ENCODE data around the gene NANOS1.

The NANOS1 gene

GRCh38 chr10:118997379-118997778 lies 32.1 kb upstream of the NANOS1 start:
- H3K4me3 ChIP-seq (ENCODE audit: low read depth, low read length) = no peak overlapping the region
- no peak for TF ChIP-seq CTCF (IDR thresholded peaks at IDR 0.05; ENCODE audit: borderline replicate concordance, insufficient read depth, low read depth, low read length)

GRCh38 chr10:118998183-118998582 lies 31.3 kb upstream of the NANOS1 start:
- TF ChIP-seq CTCF (IDR thresholded peaks at IDR 0.05; ENCODE audit: borderline replicate concordance, insufficient read depth, low read depth, low read length) = no peak

DNA sequence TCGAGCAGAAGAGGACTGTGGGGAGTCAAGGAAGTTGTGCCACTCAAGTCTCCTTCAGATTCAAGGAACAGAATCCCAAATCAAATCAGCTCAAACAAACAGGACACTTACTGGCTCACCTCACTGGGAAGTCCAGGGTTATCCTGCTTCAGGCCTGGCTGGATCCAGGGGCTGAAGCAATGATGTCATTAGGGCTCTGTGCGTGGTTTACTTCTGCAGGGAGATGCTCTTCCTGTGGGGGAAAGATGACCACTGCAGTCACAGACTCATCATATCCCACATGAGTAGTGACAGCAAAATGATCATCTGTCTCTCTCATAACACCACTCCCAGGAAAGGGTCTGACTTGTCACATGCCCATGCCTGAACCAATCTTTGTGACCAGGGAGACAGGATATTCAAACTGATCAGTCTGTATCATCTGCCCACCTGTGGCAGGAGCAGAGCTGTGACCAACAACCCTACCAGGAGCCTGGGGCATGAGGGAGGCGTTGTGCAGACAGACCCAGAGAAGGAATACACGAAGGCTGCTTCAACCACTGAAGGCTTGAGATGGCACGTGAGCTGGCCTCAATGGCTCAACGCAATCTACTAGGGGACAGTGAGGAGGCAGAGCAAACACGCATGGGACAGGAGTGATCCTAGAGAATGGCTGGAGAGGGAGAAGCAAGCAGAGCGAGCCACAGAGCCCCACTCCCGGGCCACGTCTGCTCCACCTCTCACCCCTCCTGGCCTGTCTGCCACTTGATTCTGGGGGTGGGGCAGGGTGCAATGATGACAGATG lies 27.6 kb upstream of the NANOS1 start:
- H3K4me3 ChIP-seq (ENCODE audit: low read depth, low read length) = no peak overlapping the region
- TF ChIP-seq CTCF (IDR thresholded peaks at IDR 0.05; ENCODE audit: borderline replicate concordance, insufficient read depth, low read depth, low read length) = no peak

More at GRCh38 chr10:118998183-118998582, 31.3 kb upstream of the NANOS1 start:
- H3K4me3 ChIP-seq (ENCODE audit: low read depth, low read length) = no peak overlapping the region

DNA sequence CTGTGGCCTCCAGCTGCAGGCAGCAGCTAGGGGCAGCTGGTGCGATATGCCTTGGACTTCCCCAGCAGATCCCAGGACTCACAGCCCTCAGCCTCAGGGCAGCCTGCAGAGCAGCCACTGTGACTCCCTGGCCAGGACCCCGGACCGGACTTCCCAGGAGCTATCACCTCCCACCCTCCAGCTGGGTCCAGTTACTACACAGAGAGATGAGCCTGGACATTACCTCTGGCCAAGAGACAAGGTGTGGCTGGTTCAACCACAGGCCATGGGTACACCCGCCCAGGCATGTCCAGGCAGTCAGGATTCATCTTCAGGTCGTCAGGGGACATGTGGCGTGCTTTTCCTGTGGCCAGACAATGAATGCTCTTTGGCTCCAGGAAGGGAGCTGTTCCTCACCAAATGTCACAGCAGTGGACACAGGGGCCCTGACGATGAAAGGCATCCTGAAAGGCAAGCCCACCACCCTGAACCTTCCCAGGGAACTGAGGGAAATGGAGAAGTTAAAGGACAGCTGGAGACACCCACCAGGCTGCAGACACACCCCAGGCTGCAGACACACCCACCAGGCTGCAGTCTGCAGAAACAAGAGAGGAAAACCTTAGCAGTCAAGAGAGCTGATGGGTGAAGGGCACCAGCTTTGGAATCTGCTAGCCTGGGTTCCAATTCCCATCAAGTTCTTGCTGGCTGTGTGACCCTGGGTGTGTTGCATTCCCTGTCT lies 25.8 kb upstream of the NANOS1 start:
- no peak overlapping the region for H3K4me3 ChIP-seq (ENCODE audit: low read depth, low read length)
- no peak for TF ChIP-seq CTCF (IDR thresholded peaks at IDR 0.05; ENCODE audit: borderline replicate concordance, insufficient read depth, low read depth, low read length)

GRCh38 chr10:119005362-119006043 lies 24.0 kb upstream of the NANOS1 start:
- H3K4me3 ChIP-seq (ENCODE audit: low read depth, low read length) = no peak overlapping the region
- TF ChIP-seq CTCF (IDR thresholded peaks at IDR 0.05; ENCODE audit: borderline replicate concordance, insufficient read depth, low read depth, low read length) = no peak

DNA sequence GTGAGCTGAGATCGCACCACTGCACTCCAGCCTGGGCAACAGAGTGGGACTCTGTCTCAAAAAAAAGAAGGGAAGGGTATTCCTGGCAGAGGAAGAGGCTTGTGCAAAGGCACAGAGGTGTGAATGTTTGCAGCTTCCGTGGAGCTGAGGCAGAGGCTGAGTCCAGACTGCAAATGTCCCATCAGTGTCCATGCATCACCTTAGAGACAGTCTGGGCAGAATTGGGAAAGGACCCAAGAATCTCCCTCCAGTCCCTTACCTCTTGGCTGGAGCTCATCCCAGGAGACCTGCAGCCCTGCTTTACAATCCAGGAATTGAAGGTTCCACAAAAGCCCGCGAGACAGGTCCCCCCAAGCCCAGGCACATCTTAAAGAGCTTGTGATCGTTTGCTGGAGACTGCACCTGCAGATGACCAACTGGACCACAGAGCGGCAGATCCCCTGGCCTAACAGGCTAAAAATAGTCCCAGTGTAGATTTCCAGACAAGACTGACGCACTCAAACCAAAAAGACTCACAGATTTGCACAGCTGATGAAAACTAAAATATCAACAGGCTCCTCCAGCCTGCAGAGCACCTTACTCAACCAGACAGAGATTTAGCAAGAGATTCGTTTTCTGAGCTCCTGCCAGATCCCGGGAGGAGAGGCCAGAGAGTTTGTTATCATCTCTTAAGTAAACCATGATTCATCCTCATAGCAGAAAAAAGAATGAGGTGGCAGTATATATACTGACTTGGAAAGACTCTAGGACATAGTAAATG lies 22.9 kb upstream of the NANOS1 start:
- no peak overlapping the region for H3K4me3 ChIP-seq (ENCODE audit: low read depth, low read length)
- TF ChIP-seq CTCF (IDR thresholded peaks at IDR 0.05; ENCODE audit: borderline replicate concordance, insufficient read depth, low read depth, low read length) = no peak
